GM21447 (cell line): ENCODE results near the gene EFNA3.
"Not testable (repeated sequence)": the region's sequence is repeated elsewhere in the genome, so short reads cannot be mapped to it uniquely, and the experiment has no call there.

Source experiments
- ATAC-seq: cut with Tn5 transposase; IDR thresholded peaks from one replicate; pipeline ENCODE4 v1.9.1; 2021; ENCODE audit not compliant: unreplicated experiment

The EFNA3 gene

DNA sequence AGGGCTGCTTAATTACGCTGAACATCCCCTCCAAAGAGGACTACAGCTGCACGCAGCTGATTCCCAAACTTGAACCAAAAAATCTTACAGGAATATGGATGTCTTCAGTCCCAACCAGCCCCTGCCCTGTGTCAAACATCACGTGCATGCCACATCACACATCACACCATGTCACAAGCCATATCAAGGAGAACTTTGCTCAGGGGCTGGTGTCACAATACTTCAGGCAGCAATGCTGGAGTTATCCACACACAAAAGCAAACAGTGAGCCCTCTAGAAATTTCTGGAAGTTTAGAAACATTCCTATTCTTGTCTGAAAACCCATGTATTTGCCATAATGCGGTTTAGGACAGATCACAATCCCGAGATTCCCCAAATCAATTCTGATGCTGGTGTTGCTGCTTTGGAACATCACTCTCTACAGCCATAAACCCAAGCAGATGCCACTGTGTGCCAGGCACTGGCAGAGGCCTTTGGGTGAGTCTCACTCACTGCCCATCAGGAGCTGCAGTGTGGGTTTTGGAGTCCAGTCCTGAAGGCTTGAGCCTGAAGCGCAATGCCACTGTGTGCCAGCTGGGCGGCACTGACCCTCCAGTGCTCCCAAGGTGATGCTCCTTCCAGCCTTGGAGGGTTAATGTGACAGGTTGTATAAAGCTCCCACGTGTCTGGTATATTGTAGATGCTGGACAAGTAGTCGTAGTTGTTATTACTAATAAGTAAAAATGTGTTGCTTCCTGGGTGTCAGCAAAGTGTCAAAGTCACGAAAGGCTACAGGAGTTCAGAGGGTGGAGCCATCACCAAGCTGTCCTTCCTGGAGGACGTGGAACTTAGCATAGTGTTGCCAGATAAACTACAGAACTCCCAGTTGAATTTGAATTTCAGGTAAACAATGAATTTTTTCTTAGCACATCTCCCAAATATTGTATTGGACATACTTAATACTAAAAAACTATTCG is 28.9 kb downstream of the EFNA3 start:
- no peak for ATAC-seq

DNA sequence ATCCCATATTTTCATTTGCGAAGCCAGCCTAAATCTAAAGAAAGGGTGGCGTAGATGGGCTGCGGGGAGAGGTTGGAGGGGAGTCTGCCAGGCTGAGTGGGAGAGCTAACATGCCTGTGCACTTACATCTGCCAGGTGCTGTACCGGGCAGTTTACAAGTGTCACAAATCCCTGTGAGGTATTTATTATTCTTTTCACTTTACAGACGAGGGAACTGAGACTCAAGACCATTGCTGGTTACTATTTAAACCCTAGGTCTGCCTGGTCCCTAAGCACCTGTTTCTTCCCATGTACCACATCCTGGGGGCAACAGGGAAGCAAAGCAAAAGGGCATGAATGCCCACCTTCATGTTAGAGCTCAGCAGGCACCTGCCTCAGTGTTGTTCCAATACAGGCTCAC is 29.7 kb downstream of the EFNA3 start:
- ATAC-seq = no peak

- ATAC-seq = no peak
These were observed 31.7 kb downstream of the EFNA3 start for GRCh38 chr1:155110381-155110780.

DNA sequence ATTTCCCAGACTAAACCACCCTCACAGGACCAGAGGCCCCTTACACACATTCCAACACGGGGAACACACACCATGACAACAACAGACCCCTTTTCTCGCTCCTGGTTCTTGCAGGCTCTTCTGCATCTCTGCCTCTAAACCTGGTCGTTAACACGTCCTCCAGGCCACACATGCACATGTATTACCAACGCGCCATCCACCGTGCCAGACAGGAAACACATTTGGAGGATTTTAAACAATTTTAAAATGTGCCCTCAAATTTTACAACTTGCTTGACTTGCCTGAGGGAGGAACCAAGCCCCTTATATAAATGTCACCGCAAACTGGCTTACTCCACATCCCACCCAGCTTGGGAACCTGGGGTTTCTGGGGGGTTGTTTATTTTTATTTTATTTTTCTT is 32.2 kb downstream of the EFNA3 start:
- no peak for ATAC-seq

DNA sequence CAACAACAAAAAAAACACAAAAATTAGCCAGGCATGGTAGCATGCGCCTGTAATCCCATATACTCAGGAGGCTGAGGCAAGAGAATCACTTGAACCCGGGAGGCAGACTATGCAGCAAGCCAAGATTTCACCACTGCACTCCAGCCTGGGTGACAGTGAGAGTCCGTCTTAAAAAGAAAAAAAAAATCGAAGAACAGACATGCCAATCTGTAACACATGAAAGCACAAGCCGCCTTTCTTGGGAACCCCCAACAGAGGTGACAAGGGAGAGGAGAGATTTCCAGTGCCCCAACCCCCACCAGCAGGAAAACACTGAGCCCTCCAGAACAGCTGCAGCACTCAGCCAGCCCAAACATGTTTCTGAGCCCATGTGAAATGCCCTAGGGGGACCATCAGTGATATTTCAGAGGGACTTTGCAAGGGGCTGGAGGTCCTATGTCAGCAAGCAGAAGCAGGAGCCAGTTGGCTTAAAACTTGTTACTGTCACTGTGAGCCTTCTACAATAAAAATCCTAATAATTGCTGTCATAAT is 34.9 kb downstream of the EFNA3 start:
- no peak for ATAC-seq

- no peak for ATAC-seq
These were observed 37.6 kb downstream of the EFNA3 start for GRCh38 chr1:155116113-155116764.

DNA sequence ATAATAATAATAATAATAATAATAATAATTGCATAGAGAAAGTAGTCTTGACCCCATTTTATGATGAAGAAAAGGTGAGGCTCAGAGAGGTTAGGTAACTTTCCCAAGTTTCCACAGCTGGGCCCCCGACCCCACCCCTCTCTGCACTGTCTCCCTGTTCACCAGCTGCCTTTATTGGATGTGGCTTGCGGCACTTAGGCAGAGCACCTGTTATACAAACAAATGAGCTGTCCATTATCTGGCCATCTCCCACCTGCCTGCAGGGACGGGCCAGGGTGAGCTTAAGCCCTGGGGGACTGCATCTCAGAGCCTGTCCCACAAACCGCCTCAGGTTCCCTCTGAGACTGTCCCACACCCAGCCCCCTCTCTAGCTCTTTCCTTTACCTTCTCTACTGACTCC is 39.0 kb downstream of the EFNA3 start:
- ATAC-seq = no peak

- not testable (repeated sequence) for ATAC-seq
These were observed 39.5 kb downstream of the EFNA3 start for GRCh38 chr1:155118090-155118489.

GRCh38 chr1:155120253-155120652 is 41.6 kb downstream of the EFNA3 start:
- ATAC-seq = no peak

DNA sequence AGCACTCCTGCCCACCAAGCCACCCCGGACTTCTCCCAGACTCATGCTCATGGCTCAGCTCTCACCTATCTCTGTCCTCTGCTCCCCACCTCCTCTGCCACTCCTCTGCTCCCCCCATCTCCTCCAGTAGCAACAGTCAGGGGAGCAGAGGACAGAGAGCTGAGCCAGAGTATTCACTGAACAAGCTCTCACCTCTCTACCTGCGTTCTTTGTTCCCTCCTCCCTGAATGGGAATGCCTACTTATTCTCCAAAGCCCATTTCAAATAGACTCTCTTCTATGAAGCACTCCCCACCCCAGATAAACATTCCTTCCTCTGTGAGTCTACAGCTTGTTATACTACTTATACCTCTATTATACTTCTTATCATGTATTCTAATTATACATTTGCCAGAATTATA is 42.6 kb downstream of the EFNA3 start:
- ATAC-seq = no peak

- no peak for ATAC-seq
These were observed 43.7 kb downstream of the EFNA3 start for GRCh38 chr1:155122308-155122707.

- no peak for ATAC-seq
These were observed 45.2 kb downstream of the EFNA3 start for GRCh38 chr1:155123801-155124200.

- no peak for ATAC-seq
These were observed 46.1 kb downstream of the EFNA3 start for GRCh38 chr1:155124503-155125463.

GRCh38 chr1:155125511-155125945 is 46.9 kb downstream of the EFNA3 start:
- no peak for ATAC-seq

GRCh38 chr1:155125946-155126555 is 47.4 kb downstream of the EFNA3 start:
- no peak for ATAC-seq

DNA sequence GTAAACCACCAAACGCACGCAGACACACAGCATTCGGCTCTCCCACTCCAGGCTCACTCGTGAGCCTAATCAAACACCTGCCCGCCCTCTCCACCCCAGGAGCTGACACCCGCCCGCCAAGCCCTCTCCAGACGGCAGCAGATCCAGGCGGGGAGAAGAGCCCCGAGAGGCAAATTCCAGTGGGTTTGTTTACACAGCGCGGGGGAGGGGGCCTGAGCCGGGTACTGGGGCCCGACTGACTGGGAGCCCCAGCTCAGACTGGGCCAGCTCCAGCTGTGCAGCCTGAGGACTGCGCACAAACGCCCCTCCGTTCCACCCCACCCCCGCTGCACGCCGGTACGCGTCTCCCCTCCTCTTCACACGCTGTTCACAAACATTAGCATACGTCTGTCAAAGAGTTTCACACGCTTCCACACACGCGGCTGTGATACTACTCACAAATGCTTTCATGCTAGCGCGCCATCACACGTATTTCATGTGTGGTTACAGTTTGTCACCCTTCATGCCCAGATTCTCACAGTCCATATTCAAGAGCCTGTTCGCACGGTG is 48.0 kb downstream of the EFNA3 start:
- no peak for ATAC-seq

- ATAC-seq = no peak
These were observed 48.7 kb downstream of the EFNA3 start, which contains the start of gene EFNA1 for GRCh38 chr1:155127105-155127966. Gene EFNA1 (plus strand): TSS chr1:155127876. CDS start chr1:155127978, 102 bp downstream.

DNA sequence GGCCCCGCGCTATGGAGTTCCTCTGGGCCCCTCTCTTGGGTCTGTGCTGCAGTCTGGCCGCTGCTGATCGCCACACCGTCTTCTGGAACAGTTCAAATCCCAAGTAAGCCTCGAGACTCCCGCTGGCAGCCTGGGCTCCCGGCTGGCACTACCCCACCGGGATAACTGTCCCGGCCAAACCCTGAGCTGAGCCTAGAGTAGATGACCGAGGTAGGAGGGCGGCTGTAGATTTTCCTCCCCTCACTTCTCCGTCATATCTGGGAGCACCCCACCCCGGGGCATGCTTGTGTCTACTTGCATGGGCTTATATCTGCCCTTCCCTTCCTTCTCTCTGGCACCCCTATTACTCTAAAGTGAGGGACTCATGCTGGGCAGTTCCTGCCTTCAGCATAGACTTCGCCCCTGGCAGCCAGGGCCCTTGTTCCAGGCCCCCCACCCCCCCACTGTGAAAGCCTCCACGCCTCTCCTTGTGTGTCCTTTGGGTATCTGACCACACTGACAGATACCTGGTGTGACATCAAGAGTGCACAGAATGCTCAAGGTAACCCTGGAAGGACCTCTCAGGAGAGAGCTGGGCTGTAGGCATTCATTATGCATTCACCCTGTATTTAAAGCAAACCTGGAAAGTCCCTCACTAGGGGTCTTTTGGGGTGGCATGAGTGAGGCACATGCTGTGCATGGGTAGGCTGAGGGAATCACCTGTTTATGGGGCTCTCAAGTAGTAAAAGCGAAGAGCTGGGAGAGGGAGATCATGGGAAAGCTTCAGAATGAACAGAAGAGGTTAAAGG is 49.5 kb downstream of the EFNA3 start:
- no peak for ATAC-seq
